GM12865 (cell line): ENCODE results near the gene VARS2.
"Not testable (repeated sequence)": the region's sequence is repeated elsewhere in the genome, so short reads cannot be mapped to it uniquely, and the experiment has no call there.

Source experiments
- DNase-seq: peaks from one replicate; pipeline ENCODE4 v3.0.0; 2010; ENCODE audit warnings: low read depth
- H3K4me3 ChIP-seq: 2 replicates; pipeline ENCODE4 v1.5.1; 2011; ENCODE audit warnings: mild to moderate bottlenecking, low read depth, low read length, control low read depth
- CTCF ChIP-seq: IDR thresholded peaks from 2 replicates; pipeline ENCODE4 v1.5.1; 2011; ENCODE audit warnings: low read length, control low read depth, low read depth, inconsistent platforms; ENCODE audit not compliant: insufficient read depth; ENCODE audit errors: missing control alignments

VARS2 gene

DNA sequence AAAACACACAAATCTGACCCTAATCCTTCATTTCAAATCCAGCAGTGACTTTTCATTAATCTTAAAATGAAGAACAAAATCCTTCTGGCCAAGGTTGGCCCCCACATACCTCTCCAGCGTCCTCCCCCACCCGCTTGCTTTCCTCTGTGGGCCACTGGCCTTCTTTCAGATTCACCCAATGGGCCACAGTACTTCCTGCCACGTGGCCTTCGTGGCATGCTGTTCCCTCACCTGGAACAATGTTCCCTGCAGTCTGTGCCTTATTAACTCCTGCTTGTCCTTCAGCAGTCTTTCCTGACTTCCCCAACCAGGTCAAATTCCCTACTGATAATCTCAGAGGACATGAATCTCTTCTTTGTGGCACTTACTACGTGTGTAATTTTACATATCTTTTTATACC, 11.3 kb upstream of the VARS2 start:
- TF ChIP-seq CTCF: no peak

DNA sequence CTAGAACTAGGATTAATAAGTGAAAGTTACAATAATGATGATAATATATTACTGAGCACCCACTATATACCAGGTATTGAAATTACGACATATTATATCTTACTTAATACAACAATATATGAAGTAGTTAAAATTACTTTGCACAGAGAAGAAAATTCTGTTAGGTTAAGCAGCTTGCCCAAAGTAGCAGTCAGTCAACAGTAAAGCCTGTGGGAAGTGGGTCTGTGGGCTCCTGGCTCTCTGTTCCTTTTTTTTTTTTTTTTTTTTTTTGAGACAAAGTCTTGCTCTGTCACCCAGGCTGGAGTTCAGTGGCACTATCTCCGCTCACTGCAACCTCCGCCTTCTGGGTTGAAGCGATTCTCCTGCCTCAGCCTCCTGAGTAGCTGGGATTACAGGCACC, 10.8 kb upstream of the VARS2 start:
- no peak for DNase-seq
- no peak overlapping the region for H3K4me3 ChIP-seq
- TF ChIP-seq CTCF: no peak

More for the DNA sequence above, 11.3 kb upstream of the VARS2 start:
- no peak for DNase-seq
- no peak overlapping the region for H3K4me3 ChIP-seq

DNA sequence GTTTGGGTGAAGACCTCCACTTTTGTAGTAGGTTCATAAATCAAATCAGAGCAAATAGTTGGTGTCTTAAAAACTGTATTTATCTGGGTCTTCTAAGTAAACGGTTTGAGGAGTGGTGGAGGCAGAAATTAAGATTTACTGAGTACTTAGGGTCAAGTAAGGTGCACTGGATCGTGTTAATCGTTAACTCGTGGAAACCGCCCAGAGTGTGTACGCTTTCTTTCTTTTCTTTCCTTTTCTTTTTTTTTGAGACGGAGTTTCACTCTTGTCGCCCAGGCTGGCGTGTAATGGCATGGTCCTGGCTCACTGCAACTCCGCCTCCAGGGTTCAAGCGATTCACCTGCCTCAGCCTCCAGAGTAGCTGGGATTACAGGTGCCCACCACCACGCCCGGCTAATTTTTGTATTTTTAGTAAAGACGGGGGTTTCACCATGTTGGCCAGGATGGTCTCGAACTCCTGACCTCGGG, 6.7 kb upstream of the VARS2 start:
- H3K4me3 ChIP-seq: peak overlapping the region; percentile 90
- not testable (repeated sequence) for DNase-seq

GRCh38 chr6:30907758-30908591, 6.1 kb upstream of the VARS2 start, which contains the start of gene GTF2H4:
GTF2H4 (plus strand) TSS chr6:30908207.
- no peak for TF ChIP-seq CTCF
- DNase-seq: peak; percentile 99
- H3K4me3 ChIP-seq: peak within 1 kb of the TSS; percentile 90

DNA sequence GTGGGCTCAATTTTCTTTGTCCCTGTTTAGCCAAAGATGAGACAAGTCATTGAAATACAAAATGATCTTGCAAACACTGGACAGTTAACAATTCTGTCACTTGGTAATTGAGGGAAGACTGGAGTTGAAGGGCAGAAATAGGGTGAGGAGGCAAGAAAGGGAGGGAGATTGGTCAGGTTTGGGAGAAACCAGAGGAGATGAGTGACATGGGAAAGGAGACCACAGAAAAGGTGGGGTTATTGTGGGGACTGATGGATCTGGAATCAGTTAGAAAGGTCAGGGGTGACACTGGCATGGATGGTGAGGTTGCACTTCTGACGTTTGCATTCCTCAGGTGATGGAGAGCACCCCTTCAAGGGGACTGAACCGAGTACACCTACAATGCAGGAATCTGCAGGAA, 5.3 kb upstream of the VARS2 start:
- DNase-seq: no peak
- no peak for TF ChIP-seq CTCF
- peak overlapping the region; percentile 90 for H3K4me3 ChIP-seq

DNA sequence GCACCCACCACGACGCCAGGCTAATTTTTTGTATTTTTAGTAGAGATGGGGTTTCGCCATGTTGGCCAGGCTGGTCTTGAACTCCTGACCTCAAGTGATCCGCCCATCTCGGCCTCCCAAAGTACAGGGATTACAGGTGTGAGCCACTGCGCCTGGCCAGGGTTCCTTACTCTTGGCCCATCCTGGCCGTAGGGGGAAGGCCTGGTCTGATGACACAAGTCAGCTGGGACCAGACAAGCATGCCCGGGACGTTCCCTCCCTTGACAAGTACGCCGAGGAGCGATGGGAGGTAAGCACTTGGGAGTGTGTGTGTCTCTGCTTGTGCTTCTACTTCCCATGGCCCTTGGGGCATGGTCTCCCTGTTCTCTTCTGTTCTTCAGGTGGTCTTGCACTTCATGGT, 3.6 kb upstream of the VARS2 start:
- DNase-seq, H3K4me3 ChIP-seq: not testable (repeated sequence)

DNA sequence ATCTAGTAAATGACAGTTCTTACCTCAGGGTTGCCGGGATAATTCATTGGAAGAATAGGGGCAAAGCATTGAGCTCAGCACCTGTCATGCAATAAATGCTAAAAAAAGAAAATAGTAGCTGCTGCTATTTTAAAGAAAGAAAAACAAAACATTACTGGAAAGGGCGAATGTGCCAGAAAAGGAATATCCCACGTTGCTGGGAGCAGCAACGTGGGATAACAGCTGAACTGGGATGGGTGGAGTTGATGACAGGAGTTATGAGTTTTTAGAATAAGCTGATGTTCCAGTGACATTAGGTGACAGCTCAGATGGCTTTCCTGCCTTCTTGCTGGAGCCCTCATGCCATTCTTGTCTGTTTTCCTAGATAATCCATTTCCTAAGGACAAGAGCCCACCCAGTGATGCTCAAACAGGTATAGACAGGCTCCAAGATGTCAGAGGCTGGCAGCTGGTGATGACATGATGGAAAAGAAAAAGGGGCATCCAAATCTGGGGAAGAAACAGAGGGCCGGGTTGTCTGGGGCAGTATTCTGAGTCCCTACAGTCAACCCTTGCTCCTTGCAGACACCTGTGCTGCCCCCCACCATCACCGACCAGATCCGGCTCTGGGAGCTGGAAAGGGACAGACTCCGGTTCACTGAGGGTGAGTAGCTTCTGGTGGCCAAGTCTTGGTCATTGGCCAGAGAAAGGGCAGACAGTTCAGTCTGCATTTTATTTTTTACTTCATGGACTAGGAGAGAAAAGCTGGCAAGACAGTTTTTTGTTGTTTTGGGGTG, 1.1 kb upstream of the VARS2 start:
- no peak for TF ChIP-seq CTCF
- H3K4me3 ChIP-seq: no peak overlapping the region
- DNase-seq: no peak
